Mesendoderm (in vitro differentiated cells): ENCODE measurements around the gene RNF126.

Source experiments
- DNase-seq: peaks from one replicate; pipeline ENCODE4 v3.0.0; 2013
- H2AK5ac ChIP-seq: 2 replicates; pipeline ENCODE4 v1.6.1; 2013; ENCODE audit warnings: low read length, inconsistent platforms
- H2BK120ac ChIP-seq: 2 replicates; pipeline ENCODE4 v1.6.1; 2013; ENCODE audit warnings: low read depth, mild to moderate bottlenecking, low read length, moderate library complexity, mixed read lengths
- H2BK15ac ChIP-seq: replicated peaks from 2 replicates; pipeline ENCODE4 v1.6.1; 2013; ENCODE audit warnings: low read depth, mild to moderate bottlenecking, moderate library complexity
- H2BK5ac ChIP-seq: 2 replicates; pipeline ENCODE4 v1.6.1; 2013; ENCODE audit warnings: low read length, inconsistent platforms
- H3K18ac ChIP-seq: 2 replicates; pipeline ENCODE4 v1.6.1; 2013; ENCODE audit warnings: mild to moderate bottlenecking, low read length, mixed read lengths
- H3K23ac ChIP-seq: one replicate; pipeline ENCODE4 v1.6.1; 2013; ENCODE audit warnings: low read length
- H3K27ac ChIP-seq: 2 replicates; pipeline ENCODE4 v1.5.1; 2013; ENCODE audit warnings: low read depth, mild to moderate bottlenecking, inconsistent platforms, low read length, moderate library complexity
- H3K27me3 ChIP-seq: 2 replicates; pipeline ENCODE4 v1.6.1; 2013; ENCODE audit warnings: low read length, control low read depth, mild to moderate bottlenecking, inconsistent platforms; ENCODE audit not compliant: insufficient read depth, poor library complexity
- H3K36me3 ChIP-seq: 2 replicates; pipeline ENCODE4 v1.6.1; 2013; ENCODE audit warnings: low read length, inconsistent platforms; ENCODE audit not compliant: control insufficient read depth, insufficient read depth
- H3K4ac ChIP-seq: one replicate; pipeline ENCODE4 v1.6.1; 2013; ENCODE audit warnings: low read depth, mild to moderate bottlenecking, low read length, moderate library complexity
- H3K4me1 ChIP-seq: 2 replicates; pipeline ENCODE4 v1.6.1; 2013; ENCODE audit warnings: low read depth, low read length, inconsistent platforms; ENCODE audit not compliant: control insufficient read depth
- H3K4me2 ChIP-seq: 2 replicates; pipeline ENCODE4 v1.6.1; 2013; ENCODE audit warnings: low read length
- H3K4me3 ChIP-seq: 2 replicates; pipeline ENCODE4 v1.5.1; 2013; ENCODE audit warnings: mild to moderate bottlenecking, low read length
- H3K56ac ChIP-seq: one replicate; pipeline ENCODE4 v1.6.1; 2013; ENCODE audit warnings: low read length
- H3K79me1 ChIP-seq: 2 replicates; pipeline ENCODE4 v1.6.1; 2013; ENCODE audit warnings: low read length, inconsistent platforms
- H3K79me2 ChIP-seq: 2 replicates; pipeline ENCODE4 v1.6.1; 2013; ENCODE audit warnings: mild to moderate bottlenecking, low read length; ENCODE audit not compliant: control insufficient read depth, insufficient read depth
- H3K9ac ChIP-seq: 2 replicates; pipeline ENCODE4 v1.6.1; 2013; ENCODE audit warnings: low read length, inconsistent platforms
- H4K5ac ChIP-seq: one replicate; pipeline ENCODE4 v1.6.1; 2013; ENCODE audit warnings: low read length
- H4K8ac ChIP-seq: one replicate; pipeline ENCODE4 v1.6.1; 2013; ENCODE audit warnings: low read depth, mild to moderate bottlenecking, control low read depth, low read length, moderate library complexity
- WGBS: extraction: QIAGEN DNeasy Blood & Tissue Kit; methylation state at CpG from one replicate; pipeline ENCODE4 v1.1.7; 2013; ENCODE audit warnings: low lambda C conversion rate, missing lambda C conversion rate; ENCODE audit not compliant: insufficient coverage; ENCODE audit errors: extremely low coverage; 5-methylcytosine and 5-hydroxymethylcytosine counted together

RNF126 gene

DNA sequence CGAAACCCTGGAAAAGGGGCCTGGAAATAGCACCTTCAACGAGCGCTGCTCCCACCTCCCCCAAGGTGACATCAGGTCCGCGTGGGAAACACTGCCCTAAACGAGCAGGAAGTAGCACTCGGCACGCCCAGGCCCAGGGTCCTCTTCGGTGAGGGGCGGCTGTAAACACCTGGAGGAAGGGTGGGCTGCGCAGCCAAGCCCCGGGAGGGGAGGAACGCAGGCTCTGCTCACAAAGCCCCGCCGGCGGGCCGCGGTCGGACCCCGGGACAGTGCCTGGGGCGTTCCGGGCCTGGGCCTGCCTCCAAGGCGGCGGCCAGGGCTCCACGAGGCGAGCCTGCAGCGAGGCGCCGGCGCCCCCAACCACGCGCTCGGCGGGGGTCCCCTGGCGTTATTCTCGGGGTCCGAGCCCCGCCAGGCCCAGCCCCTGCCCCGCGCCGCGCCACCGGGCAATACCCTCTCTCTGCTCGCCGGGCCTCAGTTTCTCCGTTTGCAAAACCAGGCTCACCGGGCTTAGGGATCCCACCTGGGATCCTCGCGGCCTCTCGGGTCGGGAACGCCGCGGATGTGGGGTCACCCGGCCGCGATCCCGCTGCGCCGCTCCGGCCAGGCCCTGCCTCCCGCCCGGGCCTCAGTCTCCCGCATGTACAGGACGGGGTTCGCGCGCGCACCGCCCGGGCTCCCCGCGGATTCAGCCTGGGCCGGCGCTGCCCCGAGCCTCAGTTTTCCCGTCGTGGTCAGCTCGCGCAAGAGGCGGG, 630 bp downstream of the RNF126 start:
- Histone ChIP-seq H3K4me2 (peak overlapping the region; percentile 87), H3K23ac (peak overlapping the region; percentile 45), H3K9ac (peak overlapping the region; percentile 98), H3K56ac (peak overlapping the region; percentile 96), H3K4me3 (peak overlapping the region; percentile 86), H3K36me3 (no peaks in the 10 kb centered on the region), H2BK5ac (no peak overlapping the region), H3K79me2 (peaks cover 55% of the 10 kb centered on the region), H2AK5ac (no peak overlapping the region), H3K4ac (peak overlapping the region; percentile 75), H3K27me3 (no peaks in the 10 kb centered on the region), H3K79me1 (no peaks in the 10 kb centered on the region), H4K5ac (no peak overlapping the region), H2BK120ac (peak overlapping the region; percentile 28), H4K8ac (no peak overlapping the region), H2BK15ac (no peak overlapping the region), H3K4me1 (peaks cover 2% of the 10 kb centered on the region), H3K27ac (peak overlapping the region; percentile 69), H3K18ac (peak overlapping the region; percentile 91)
- no CpG with 5 or more reads among the region's 81 CpGs for WGBS
- DNase-seq, result peak; percentile 78

DNA sequence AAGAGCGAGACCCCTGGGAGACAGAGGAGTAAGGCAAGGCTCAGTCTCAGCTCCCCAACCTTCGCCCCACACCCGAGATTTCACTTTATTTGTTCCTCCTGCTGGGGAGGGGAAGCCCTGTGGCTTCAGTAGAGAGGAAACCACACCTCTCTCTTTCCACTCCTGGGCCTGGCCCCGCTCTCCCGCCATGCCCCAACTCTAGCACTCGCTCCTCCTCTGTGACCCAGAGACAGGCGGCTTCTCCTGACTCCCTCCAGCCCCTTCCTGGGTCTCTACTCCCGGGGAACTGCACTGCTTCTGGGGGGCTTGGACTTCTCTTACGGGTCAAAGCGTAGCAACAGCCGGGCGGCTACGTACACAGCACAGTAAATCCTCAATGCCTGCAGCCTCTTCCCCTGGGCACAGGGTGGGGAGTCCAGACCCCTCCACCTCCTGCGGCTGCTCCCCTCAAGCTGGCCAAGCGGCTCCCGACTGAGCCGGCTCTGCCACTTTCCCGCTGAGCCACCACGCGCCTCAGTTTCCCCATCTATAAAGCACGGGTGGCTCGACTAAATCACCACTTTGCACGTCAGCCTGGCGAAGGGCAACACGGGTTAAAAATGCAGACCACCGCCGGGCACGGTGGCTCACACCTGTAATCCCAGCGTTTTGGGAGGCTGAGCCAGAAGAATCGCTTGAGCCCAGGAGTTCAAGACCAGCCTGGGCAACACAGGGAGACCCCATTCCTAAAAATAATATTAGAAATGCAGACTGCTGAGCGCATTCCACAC, 1.4 kb downstream of the RNF126 start:
- H3K9ac ChIP-seq, result peak overlapping the region; percentile 98
- no peak overlapping the region for H2BK15ac ChIP-seq
- H3K56ac ChIP-seq, result peak overlapping the region; percentile 96
- no peak overlapping the region for H2BK120ac ChIP-seq
- no peak for DNase-seq
- H4K8ac ChIP-seq, result no peak overlapping the region
- H3K4me3 ChIP-seq, result peak overlapping the region; percentile 86
- no peak overlapping the region for H3K4ac ChIP-seq
- WGBS, result no CpG with 5 or more reads among the region's 31 CpGs
- no peak overlapping the region for H2AK5ac ChIP-seq
- H3K27me3 ChIP-seq, result no peaks in the 10 kb centered on the region
- no peak overlapping the region for H3K27ac ChIP-seq
- no peaks in the 10 kb centered on the region for H3K79me1 ChIP-seq
- no peaks in the 10 kb centered on the region for H3K36me3 ChIP-seq
- H3K23ac ChIP-seq, result peak overlapping the region; percentile 66
- H3K18ac ChIP-seq, result no peak overlapping the region
- H3K79me2 ChIP-seq, result peaks cover 63% of the 10 kb centered on the region
- no peak overlapping the region for H4K5ac ChIP-seq
- H2BK5ac ChIP-seq, result no peak overlapping the region
- peak overlapping the region; percentile 87 for H3K4me2 ChIP-seq
- H3K4me1 ChIP-seq, result peaks cover 2% of the 10 kb centered on the region

DNA sequence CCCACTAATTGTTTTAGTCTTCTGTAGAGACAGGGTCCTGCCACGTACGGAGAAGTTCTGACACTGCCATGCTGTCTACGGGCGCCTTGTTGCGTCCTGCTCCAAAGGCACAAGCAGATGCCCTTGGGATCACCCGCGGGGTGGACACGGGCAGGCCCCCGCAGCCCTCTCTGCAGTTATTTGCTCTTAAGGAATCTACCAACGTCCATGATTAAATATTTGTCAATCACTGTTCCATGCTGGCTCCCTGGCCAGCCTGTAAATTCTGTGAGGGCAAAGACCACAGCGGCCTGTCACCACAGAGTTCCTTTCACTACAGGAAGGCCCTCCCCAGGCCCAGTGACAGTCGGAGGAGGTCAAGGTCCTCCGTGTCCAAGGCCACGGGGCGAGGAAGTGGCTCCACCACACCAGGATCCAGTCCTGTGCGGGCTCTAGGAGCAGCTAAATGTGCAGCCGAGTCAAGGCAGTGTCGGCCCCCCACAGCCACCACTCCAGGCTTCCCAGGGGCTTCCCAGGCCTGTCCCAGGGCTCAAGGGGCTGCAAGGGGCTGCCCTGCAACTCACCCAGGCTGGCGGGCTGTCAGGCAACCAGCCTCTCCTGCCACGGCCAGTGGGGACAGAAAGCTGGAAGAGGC, 2.1 kb downstream of the RNF126 start:
- H3K4me1 ChIP-seq, result peaks cover 2% of the 10 kb centered on the region
- no peak overlapping the region for H2BK120ac ChIP-seq
- no CpG with 5 or more reads among the region's 20 CpGs for WGBS
- peak overlapping the region; percentile 96 for H3K56ac ChIP-seq
- no peak overlapping the region for H3K23ac ChIP-seq
- H2BK15ac ChIP-seq, result no peak overlapping the region
- H3K4me3 ChIP-seq, result no peak overlapping the region
- H4K8ac ChIP-seq, result no peak overlapping the region
- peak overlapping the region; percentile 87 for H3K4me2 ChIP-seq
- no peak overlapping the region for H3K4ac ChIP-seq
- H3K79me2 ChIP-seq, result peaks cover 70% of the 10 kb centered on the region
- no peak for DNase-seq
- no peak overlapping the region for H2AK5ac ChIP-seq
- H3K9ac ChIP-seq, result peak overlapping the region; percentile 98
- H3K27me3 ChIP-seq, result no peaks in the 10 kb centered on the region
- H3K18ac ChIP-seq, result no peak overlapping the region
- H3K79me1 ChIP-seq, result no peaks in the 10 kb centered on the region
- H2BK5ac ChIP-seq, result no peak overlapping the region
- no peak overlapping the region for H3K27ac ChIP-seq
- H3K36me3 ChIP-seq, result no peaks in the 10 kb centered on the region
- no peak overlapping the region for H4K5ac ChIP-seq

DNA sequence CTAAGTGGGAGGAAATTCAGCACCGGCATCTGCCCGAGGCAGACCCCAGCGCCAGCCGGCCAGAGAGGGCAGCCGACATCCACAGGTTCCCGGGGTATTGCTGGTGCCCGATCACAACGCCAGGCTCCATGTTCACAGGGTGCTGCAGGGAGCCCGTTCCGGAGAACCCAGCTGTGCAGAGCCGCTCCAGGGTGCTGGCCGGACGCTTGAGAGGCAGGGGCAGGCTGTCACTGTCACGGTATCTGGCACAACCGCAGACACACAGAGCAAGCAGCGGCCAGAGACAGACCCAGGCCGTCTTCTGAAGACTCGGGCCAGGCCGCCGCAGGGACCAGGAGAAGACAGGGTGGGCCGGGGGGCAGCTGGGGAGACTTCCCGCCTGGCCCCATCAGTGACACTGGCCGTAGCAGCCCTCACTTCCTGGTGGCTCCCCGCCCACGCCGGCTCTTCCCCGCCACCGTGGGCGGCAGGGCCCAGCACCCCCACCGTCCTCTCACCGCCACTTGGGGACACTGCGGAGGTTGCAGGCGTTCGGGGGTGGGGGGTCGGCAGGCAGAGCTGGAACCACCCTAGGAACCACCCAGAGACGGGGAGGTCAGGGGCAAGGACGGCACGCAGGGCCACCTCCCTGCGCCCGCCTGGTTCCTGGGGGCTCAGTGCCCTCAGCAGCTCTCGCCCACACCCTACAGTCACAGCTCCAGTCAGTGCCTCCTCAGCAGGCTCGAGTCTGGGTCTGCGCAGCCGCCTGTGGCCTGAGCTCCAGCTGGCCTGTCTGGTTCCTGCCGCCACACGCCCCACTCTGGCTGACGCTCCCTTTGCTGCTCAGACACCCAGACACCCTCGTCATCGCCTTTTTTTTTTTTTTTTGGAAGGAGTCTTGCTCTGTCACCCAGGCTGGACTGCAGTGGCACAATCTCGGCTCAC, 3.8 kb downstream of the RNF126 start:
- Histone ChIP-seq H3K4me3 (no peak overlapping the region), H2BK120ac (no peak overlapping the region), H4K5ac (no peak overlapping the region), H3K79me2 (peaks cover 83% of the 10 kb centered on the region), H2BK15ac (no peak overlapping the region), H3K36me3 (no peaks in the 10 kb centered on the region), H3K23ac (no peak overlapping the region), H3K4me2 (no peak overlapping the region), H3K56ac (no peak overlapping the region), H3K4ac (no peak overlapping the region), H3K27me3 (no peaks in the 10 kb centered on the region), H3K79me1 (no peaks in the 10 kb centered on the region), H2BK5ac (no peak overlapping the region), H4K8ac (no peak overlapping the region), H3K27ac (no peak overlapping the region), H3K4me1 (peaks cover 2% of the 10 kb centered on the region), H3K9ac (no peak overlapping the region), H2AK5ac (no peak overlapping the region), H3K18ac (no peak overlapping the region)
- DNase-seq, result no peak
- WGBS, result no CpG with 5 or more reads among the region's 50 CpGs

DNA sequence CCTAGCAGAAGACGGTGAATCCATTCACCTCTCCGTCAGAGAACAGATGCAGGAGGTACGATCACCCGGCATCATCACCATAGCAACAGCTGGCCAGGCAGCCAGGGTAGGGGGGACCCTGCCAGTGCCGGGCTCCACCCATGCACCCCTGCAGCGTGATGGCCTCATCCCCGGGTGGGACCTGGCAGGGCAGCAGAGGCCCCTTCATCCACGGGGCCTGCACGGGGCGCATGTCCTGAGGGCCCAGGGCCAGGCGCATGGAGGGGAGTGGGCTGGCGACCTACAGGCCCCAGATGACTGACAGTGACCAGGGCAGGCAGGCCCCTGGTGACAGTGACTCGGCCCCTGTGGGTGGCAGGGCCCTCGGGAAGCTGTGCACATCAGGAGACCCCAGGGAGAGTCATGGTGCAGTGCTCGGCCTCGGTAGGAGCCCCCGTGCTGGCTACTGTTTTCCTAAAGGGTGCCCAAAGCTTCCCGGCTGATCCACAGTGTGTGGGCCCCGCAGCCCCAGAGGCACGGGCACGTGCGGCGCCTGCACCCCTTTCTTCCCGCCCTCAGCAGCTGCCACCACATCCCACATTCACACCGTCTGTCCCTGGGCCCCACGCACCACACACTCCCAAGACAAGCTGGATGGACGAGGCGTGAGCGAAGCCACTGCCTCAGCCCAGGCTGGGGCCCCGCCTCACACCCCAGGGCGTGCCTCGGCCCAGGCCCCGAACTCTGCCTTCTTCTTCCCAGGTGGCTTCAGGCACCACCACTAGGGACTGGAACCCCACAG, 4.8 kb downstream of the RNF126 start:
- Histone ChIP-seq H4K5ac (no peak overlapping the region), H3K4ac (no peak overlapping the region), H3K18ac (no peak overlapping the region), H3K23ac (no peak overlapping the region), H3K4me2 (no peak overlapping the region), H3K79me1 (peaks cover 4% of the 10 kb centered on the region), H3K9ac (no peak overlapping the region), H3K27ac (no peak overlapping the region), H3K56ac (no peak overlapping the region), H3K4me3 (no peak overlapping the region), H3K79me2 (peaks cover 92% of the 10 kb centered on the region), H2BK15ac (no peak overlapping the region), H3K27me3 (no peaks in the 10 kb centered on the region), H2BK120ac (no peak overlapping the region), H3K4me1 (peaks cover 2% of the 10 kb centered on the region), H4K8ac (no peak overlapping the region), H2AK5ac (no peak overlapping the region), H2BK5ac (no peak overlapping the region), H3K36me3 (no peaks in the 10 kb centered on the region)
- no peak for DNase-seq
- no CpG with 5 or more reads among the region's 33 CpGs for WGBS
